Activated effector memory CD4-positive, alpha-beta T cell treated with anti-CD3 and anti-CD28 coated beads, Interleukin-2, amount 50 U/mL, for 16 hours (primary cell): ENCODE results near the gene NAV2.
"Not testable (repeated sequence)": the region's sequence is repeated elsewhere in the genome, so short reads cannot be mapped to it uniquely, and the experiment has no call there.

ENCODE experiments used
- DNase-seq: peaks from one replicate; pipeline ENCODE4 v3.0.0-alpha.2; 2020

NAV2 gene

GRCh38 chr11:19869946-19870589 lies 157.4 kb downstream of the NAV2 start:
- DNase-seq: no peak

GRCh38 chr11:19871531-19871930 lies 158.9 kb downstream of the NAV2 start:
- no peak for DNase-seq

- DNase-seq: no peak
Measured at GRCh38 chr11:19872512-19873145, 160.0 kb downstream of the NAV2 start.

- no peak for DNase-seq
Measured at GRCh38 chr11:19873730-19874129, 161.1 kb downstream of the NAV2 start.

GRCh38 chr11:19874266-19874665 lies 161.6 kb downstream of the NAV2 start:
- no peak for DNase-seq

- DNase-seq: no peak
Measured at GRCh38 chr11:19876750-19877149, 164.1 kb downstream of the NAV2 start.

- no peak for DNase-seq
Measured at GRCh38 chr11:19878520-19878919, 165.9 kb downstream of the NAV2 start.

GRCh38 chr11:19879307-19880087 lies 166.9 kb downstream of the NAV2 start:
- no peak for DNase-seq

- DNase-seq: no peak
Measured at GRCh38 chr11:19880088-19880345, 167.4 kb downstream of the NAV2 start.

GRCh38 chr11:19881177-19881576 lies 168.5 kb downstream of the NAV2 start:
- no peak for DNase-seq

GRCh38 chr11:19882356-19882755 lies 169.7 kb downstream of the NAV2 start:
- DNase-seq: no peak

GRCh38 chr11:19886498-19886897 lies 173.9 kb downstream of the NAV2 start:
- DNase-seq: no peak

- no peak for DNase-seq
Measured at GRCh38 chr11:19887842-19888241, 175.2 kb downstream of the NAV2 start.

GRCh38 chr11:19889531-19889930 lies 176.9 kb downstream of the NAV2 start:
- no peak for DNase-seq

GRCh38 chr11:19890308-19890707 lies 177.7 kb downstream of the NAV2 start:
- DNase-seq: no peak

GRCh38 chr11:19891022-19891421 lies 178.4 kb downstream of the NAV2 start:
- DNase-seq: no peak

GRCh38 chr11:19892387-19892786 lies 179.8 kb downstream of the NAV2 start:
- DNase-seq: no peak

- no peak for DNase-seq
Measured at GRCh38 chr11:19892876-19893275, 180.2 kb downstream of the NAV2 start.

- DNase-seq: no peak
Measured at GRCh38 chr11:19894404-19894803, 181.8 kb downstream of the NAV2 start.

GRCh38 chr11:19895037-19895436 lies 182.4 kb downstream of the NAV2 start:
- DNase-seq: not testable (repeated sequence)

- no peak for DNase-seq
Measured at GRCh38 chr11:19895776-19896175, 183.1 kb downstream of the NAV2 start.

- peak; percentile 70 for DNase-seq
Measured at GRCh38 chr11:19903620-19904069, 191.0 kb downstream of the NAV2 start.

- no peak for DNase-seq
Measured at GRCh38 chr11:19905280-19905853, 192.7 kb downstream of the NAV2 start.

GRCh38 chr11:19906126-19906525 lies 193.5 kb downstream of the NAV2 start:
- no peak for DNase-seq
